GM19395 (cell line): ENCODE results near the gene UBE2V1.
A peak's percentile ranks its signal among the peaks of the same experiment; 100 is the strongest.
"Not testable (repeated sequence)": the region's sequence is repeated elsewhere in the genome, so short reads cannot be mapped to it uniquely, and the experiment has no call there.

Experiments used
- ATAC-seq: cut with Tn5 transposase; IDR thresholded peaks from one replicate; pipeline ENCODE4 v1.9.1; 2021; ENCODE audit warnings: mild to moderate bottlenecking, moderate library complexity; ENCODE audit not compliant: unreplicated experiment

Gene UBE2V1

DNA sequence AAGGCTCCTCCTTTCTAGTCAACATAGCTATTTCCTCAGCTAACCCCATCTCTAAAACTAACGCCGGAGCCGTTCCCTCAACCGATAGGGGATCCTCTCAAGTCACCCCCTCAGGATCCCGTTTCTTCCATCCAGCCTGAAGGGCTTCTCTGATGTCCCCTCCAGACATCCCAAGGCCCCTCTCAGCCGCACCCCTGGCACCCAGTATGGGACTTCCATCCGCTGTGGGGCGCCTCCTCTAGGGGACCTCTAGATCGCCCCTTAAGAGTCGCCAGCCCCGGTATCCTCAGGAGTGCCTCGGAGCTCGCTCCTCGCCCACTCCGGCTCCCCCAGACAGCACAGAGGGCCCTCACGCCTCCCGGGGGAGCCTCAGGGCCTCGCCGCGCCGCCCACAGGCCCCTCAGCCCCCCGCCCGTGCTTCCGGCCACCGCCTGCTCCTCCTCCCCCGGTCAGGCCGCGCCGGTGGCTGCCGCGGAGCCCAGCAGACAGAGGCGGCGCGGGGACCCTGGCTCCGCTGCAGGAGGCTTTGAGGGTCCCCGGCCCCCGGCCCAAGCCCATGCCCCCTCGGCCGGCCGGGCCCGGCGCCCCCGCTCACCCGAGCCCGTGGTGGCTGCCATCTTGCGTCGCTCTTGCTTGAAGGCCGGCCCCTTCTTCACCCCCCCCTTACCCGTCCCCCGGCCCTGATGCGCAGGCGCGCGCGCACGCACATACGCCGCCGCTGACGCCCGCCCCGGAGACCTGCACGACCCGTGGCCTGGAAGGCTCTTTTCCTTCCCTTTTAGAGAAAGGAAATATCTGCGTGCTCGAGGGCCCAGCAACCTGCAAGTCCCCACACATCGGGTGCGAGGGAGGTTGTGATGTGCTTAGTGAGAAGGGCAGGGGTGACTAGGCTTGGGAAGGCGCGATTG lies at the start of gene UBE2V1:
Gene UBE2V1, minus strand, starts transcription at position 639 of the 908 bp plus-strand sequence. Its CDS starts 22 bp downstream, at position 617.
- peak; percentile 45 for ATAC-seq

DNA sequence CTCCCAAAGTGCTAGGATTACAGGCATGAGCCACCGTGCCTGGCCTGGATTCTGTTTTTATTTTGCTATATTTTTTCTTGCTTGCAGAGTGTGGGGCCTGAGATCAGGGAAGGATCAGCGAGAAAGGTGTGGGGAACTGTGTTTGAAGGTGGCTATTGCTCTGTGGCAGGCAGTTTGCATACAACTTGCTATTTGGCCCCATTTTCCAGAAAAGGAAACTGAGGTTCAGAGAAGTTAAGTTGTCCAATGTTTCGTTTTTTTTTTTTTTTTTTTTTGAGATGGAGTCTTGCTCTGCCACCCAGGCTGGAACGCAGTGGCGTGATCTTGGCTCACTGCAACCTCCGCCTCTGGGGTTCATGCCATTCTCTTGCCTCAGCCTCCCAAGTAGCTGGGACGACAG lies 48.5 kb upstream of the UBE2V1 start:
- not testable (repeated sequence) for ATAC-seq

DNA sequence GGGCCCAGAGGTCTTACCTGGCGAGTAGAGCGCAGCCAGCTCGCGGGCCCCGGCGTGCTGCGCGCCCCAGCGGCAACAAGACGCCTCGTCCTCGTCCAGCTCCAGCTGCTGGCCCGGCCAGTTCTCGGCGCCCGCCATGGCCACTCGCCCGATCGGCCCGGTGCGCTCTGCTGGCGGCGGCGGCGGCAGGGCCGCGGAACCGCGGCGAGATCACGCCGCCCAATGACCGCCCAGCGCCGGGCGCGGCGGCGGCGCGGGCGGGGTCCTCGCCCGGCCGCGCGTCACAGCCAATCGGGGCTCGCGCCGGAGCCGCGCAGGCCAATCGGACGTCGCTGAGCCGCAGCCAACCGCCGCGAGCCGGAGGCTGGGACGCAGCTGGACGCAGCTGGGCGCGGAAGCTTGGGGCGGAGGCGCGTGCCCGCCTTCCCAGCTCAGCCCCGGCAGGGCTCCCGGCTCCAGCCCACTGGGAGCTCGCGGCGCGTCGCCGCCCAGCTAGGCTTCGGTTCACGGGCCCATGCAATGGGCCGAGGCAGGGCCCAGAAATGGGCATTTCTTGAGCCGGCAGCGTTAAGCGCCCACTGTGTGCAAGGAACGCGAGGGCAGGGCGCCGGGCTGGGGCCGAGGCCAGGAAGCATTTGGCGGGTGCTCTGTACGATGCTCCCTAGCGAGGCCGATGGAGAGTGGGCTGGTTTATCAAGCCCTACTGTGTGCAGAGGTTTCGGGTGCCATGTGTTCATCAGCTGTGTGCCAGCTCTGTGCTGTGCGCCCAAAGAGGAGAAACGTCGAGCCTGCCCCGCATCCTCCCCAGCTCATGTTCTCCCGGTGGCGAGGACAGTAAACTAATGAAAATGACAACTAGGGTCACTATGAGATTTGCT lies 40.8 kb upstream of the UBE2V1 start, which contains the start of gene PEDS1:
Gene PEDS1, minus strand, starts transcription at position 224 of the 878 bp plus-strand sequence. Its CDS starts 86 bp downstream, at position 138.
- ATAC-seq = peak; percentile 86

DNA sequence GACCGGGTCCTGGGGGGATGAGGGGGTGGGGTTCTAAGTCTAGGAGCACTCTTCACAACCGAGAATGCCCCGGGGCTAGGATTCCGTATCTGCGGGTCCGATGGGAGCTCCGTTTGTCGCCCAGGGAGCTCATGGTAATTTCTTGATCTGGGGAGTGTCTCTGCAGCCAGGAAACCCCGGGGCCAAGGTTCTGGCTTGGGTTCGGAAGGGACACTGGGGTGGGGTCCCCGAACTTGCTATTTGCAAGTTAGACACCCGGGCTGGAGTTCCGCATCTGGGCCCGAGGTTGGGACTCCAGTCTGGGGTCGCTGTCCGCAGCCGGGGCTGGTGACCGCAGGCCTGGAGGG lies 40.2 kb upstream of the UBE2V1 start:
- peak; percentile 32 for ATAC-seq

DNA sequence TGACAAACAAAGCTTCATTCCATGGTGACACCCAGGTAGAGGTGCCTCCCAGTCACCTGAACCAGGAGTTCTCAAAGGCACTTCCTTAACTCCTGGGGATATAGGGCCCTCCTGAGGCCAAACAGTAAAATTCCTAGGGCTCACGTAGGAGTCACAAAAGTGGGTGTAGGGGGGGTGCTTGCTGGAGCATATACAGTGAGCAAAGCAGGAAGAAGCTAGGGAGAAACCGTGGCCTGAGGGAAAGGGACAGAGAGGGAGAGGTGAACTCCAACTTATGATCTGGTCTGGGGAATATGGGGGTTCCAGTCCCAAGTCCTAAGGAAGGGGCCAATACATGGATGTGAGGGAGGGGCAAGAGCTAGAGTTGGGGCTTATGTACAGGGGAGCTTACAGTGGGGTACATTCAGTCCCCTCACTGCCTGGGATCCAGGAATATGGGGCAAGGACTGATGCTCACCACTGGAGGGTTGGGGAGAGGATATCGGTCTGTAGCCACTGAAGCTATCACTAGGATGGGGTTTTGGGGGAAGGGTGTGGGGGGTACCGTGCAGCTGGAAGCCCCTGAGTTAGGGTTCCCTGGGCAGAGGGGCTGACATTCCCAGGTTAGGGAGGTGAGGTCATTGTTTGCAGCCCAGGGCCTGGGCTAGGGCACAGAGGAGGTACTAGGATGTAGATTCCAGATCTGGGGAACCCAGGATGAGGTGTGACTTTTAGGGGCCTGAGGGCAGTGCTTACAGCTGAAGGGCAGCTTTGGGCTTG lies 39.6 kb upstream of the UBE2V1 start:
- ATAC-seq = no peak

DNA sequence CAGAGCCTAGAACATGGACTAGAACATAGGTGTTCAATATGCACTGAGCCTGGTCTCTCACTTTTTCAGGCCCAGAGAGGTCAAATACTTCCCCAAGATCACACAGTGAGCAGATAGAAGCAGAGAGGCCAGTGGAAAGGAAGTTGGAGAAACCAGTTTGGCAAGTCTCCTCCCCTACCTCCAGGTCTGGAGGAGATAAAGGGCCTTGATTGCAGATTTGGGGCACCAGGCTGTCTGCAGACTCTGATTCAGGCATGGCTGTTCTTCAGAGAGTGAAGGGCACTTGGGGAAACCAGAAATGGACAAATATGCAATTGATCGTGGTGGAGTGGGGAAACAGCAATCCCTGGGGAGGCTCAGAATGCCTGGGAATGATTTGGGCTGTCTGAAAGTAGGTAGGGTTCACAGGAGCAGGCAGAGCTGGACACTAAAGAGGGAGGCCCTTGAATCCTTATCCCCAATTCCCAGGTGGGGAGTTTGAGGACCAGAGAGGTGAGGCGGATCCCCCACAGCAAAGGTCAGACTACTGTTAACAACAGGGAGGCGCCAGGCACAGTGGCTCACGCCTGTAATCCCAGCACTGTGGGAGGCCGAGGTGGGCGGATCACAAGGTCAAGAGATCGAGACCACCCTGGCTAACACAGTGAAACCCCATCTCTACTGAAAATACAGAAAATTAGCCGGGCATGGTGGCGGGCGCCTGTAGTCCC lies 38.2 kb upstream of the UBE2V1 start:
- ATAC-seq = no peak

DNA sequence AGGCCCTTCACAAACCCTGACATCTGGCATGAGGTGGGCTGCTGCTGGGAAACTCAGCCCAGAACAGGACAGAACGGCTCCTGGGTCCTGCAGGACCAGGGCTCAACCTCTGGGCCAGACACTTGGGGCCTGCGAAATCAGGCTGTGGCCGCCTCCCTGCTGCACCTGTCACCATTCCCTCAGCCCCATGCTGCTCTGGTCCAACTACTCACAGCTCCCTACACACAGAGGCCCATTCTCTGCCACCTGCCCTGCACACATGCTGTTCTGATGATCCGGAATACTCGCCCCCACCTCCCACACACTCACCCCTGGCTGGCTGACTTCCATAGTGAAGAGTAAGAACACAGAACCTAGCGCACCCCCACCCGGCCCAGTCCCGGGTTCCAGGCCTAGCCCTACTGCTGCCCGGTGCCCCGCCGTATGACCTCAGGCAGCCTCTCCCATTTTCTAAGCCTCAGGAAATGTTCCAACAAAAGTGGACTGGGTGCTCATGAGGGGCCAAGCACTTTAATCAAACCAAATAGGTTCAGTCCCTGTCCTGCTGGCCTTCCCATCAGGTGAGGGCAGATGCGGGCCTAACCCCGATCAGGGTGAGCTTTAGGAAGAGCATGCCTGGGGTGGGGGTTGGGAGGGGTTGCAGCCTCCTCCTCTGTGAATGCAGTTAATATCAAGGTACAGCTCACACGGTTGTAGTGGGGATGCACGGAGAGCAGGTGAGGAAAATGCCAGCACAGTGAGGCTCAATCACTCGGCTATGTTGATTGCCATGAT lies 36.7 kb upstream of the UBE2V1 start:
- no peak for ATAC-seq

DNA sequence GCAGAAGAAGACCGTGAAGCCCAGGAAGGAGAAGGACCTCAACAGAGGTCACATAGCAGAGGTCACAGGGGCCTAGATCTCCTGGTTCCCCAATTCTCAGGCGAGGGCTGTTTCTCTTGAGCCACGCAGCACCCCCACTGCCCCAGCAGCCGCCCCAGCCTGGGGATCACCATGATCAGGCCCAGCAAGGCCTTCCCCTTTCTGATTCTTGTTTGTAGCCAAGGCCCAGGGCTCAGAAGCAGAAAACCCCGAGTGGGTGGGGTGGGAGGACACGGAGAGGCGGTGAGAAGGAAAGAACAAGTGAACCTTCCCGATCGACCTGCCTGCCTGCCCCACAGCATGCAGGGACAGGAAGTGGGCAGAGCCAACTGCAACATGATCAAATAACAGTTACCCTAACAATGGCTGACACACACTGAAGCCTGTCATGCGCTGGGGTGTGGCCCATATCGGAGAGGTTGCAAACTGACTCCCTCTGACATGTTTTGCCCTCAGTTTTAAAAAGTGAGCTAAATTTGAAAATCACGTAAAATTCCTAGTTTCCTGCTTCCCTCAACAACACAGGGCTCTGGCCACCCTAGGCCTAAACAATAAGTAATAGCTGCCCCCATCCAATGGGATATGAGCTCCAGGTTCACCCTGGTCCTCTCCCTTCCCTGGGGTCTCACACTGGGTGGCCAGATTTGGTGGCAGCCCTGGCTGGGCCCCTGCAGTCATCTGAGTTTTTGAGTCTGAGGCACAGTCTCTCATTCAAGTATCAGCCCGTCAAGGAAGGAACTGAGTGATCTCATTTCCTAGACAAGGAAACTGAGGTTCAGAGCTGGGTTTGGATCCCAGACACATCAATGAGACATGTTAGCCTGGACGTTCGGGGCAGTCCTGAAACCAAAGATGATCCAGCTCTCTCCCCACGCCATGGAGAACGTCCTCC lies 34.0 kb upstream of the UBE2V1 start:
- peak; percentile 73 for ATAC-seq

DNA sequence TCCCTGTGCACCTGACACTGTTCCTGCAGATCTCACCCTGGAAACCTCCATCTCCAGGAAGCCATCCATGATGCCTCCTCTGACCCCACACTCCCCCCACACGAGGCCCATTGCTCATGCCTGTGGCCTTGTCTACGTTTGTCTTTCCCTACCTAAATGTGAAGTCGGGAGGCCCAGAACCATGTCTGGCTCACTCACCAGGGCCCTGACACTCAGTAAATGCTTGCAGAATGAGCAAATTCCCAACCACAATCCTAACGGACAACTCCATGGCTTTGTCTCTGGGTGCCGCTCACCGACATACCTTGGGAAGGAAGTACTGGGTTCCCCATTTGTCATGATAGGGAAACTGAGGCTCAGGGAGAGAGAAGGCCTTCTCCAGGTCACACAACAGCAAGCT lies 33.3 kb upstream of the UBE2V1 start:
- no peak for ATAC-seq

DNA sequence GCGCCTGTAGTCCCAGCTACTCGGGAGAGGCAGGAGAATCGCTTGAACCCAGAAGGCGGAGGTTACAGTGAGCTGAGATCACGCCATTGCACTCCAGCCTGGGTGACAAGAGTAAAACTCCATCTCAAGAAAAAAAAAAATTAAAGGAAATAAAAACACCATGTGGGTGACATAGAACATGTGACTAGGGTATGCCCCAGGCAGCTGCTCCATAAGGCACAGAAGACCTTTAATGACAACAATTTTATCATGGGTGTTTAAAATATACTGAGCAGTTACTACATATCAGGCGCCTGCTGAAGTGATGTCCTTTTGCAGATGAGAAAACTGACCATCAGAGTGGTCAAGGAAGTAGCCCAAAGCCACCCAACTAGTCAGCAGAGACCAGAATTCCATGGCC lies 32.6 kb upstream of the UBE2V1 start:
- ATAC-seq = no peak

DNA sequence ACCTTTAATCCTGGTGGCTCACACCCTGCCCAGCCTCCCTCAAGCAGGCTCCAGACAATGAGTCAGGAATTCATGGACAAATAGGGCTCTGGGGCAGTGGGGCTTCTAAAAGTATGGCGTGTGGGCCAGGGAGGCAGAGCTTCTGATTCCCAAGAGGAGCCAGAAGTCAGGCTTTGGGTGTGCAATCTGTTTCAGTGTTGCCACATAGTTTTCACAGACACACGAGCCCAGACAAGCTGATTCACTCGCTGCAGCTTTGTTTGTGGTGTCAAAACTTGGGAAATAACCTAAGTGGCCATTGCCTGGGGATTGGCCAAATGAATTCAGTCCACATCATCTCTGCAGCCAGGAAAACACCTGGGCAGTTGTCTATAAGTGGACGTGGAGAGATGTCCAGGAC lies 31.4 kb upstream of the UBE2V1 start:
- no peak for ATAC-seq

DNA sequence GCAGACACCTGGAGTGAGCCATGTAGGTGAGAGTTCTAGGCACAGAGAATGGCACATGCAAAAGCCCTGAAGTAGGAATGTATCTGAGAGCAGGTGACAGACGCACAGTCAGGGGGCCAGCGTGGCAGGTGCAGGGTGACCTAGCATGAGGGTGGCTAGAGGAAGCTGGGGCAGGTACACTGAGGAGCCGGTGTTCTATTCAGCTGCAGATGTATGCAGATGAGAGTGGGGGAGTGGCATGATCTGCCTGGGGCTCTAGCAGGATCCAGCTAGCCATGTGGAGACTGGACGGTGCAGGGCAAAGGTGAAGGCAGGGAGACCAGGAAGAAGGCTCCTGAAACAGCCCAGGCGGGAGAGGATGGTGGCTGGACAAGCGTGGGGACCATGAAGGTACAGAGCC lies 29.9 kb upstream of the UBE2V1 start:
- ATAC-seq = no peak

DNA sequence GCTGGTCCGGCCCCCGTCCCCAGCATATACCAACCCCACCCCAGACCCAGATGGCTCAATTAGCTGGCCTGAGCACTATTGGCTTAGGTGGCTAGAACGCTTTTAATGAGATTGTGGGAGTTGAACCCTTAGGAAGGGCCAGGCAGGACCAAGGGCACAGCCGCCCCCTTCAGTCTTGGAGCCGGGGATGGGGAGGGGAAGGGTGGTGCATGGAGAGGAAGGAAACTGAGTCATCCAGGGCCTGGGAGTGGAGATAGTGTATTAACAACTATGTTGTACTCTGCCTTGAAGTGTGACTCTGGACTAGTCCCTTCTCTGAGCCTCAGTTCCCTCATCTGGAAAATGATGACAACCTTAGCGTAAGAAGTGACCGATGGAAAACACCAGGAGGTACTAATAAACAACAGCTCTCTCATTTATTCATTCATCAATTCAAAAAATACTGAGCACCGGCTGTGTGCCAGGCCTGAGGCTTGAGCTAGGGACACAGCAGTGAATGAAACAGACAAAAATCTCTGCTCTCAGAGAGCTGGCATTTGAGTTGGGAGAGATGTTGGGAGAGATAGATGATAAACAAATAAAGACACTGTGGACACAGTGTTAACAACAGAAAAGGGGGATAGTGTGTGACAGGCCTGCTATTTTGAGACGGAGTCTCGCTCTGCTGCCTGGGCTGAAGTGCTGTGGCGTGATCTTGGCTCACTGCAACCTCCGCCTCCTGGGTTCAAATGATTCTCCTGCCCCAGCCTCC lies 29.0 kb upstream of the UBE2V1 start:
- ATAC-seq = no peak

DNA sequence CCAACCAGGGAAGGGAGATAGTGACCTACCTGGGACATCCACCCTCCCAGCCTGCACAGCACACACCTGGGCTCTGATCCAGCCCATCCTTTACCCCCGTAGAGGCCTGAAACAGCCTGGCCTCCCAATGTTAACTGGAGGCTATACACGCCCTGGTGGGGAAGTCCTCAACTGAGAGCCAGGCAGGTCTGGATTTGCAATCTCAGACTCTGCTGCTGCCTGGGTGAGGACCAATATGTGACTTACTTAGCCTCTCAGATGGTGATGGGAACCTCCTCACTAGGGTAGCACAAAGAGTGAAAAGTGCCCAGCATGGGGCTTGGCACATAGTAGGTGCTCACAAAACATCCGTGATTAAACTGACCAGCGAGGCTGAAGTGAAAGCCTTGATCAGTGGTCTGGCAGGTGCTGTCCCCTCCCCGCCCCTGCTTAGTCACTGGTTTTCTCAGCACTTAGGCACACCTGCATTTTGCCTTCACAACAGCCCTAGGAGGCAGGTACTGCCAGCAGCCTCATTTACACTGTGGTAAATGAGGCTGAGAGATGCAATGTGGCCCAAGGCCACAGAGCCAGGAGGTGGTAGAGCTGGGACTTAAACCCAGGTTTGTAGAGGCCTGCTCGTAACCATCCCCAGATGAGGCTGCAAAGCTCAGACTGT lies 28.2 kb upstream of the UBE2V1 start:
- no peak for ATAC-seq

DNA sequence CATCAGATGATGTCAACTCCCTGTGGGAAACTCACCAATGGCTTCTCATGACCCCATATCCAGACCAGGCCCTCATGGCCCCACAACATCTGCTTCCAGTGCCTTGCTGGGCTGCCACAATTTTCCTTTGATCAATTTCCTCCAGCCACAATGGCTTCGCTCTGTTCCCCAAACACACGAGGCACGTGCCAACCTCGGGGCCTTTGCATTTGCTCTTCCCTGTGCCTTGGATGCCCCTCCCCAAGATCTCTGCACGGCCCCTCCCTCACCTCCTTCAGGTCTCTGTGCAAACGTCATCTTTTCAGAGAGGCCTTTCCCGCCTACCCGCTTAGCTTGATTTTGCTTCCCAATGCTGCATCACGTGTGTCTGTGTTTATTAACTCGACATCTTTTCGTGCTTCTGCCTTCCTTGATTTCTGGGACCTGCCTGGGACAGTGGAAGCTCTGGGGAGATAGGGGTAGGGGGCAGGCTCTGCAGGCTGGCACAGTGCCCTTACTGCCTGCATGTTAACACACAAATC lies 27.4 kb upstream of the UBE2V1 start:
- no peak for ATAC-seq

DNA sequence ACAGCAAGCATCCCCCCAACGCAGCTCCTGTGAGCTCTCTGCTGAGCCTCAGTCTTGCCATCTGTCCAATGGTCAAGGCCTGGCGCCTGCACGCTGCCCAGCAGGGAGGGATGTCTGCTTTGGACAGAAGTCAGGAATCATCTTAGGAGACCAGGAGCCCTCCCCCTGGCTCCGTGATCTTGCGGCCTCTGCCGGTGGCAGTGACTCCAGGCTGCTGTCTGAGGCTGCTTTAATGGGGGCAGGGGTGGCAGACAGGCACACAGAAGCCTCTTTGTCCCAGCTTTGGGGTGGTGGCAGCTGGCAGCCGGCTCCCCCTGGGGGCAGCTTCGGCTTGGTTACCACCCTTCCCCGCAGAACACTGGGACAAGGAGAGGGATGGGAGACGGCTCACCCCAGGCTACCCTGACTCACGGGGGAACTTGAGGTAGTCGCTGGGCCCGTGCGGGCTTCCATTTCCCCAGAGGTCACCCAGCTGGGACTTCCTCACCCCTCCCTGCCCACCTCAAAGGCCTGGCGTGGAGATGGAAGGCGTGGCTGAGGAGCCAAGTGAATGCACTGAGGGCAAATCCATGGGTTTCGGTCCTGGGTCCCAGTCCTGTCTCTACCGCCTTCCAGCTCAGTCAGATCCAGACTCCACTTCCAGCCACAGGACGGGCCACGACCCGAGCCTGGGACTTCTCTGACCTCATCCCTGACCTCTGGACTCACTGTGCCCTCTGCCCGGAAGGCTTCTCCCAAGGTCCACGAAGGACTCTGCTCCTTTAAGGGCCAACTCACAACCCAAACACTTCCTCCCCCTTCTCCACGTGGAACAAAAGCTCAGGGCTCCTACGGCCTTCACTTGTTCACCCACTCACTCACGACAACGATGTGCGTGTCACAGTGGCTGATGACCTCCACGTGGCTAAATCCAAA lies 25.8 kb upstream of the UBE2V1 start:
- no peak for ATAC-seq
